H9 (cell line): ENCODE results near the gene MX1. TPM values are rescaled to one million over a fixed set of nuclear protein-coding genes. Genes with fewer than 3 reads are reported as not detected.
A peak's percentile ranks its signal among the peaks of the same experiment; 100 is the strongest.

Source experiments
- DNase-seq: peaks from one replicate; pipeline ENCODE4 v3.0.0-alpha.2; 2017
- H2AFZ ChIP-seq: one replicate; pipeline ENCODE4 v1.6.1; 2013; ENCODE audit warnings: mild to moderate bottlenecking, low read length, control low read depth, moderate library complexity
- H2AK5ac ChIP-seq: 2 replicates; pipeline ENCODE4 v1.6.1; 2013; ENCODE audit warnings: low read length, control low read depth, mixed read lengths; ENCODE audit not compliant: insufficient read length
- H2BK120ac ChIP-seq: one replicate; pipeline ENCODE4 v1.6.1; 2013; ENCODE audit warnings: low read depth, mild to moderate bottlenecking, low read length, control low read depth, inconsistent platforms; ENCODE audit not compliant: poor library complexity, severe bottlenecking
- H2BK12ac ChIP-seq: 2 replicates; pipeline ENCODE4 v1.6.1; 2013; ENCODE audit warnings: low read length, control low read depth, mixed read lengths, low read depth; ENCODE audit not compliant: insufficient read length
- H2BK15ac ChIP-seq: 2 replicates; pipeline ENCODE4 v1.6.1; 2013; ENCODE audit warnings: low read depth, low read length, control low read depth
- H2BK20ac ChIP-seq: one replicate; pipeline ENCODE4 v1.6.1; 2013; ENCODE audit warnings: low read depth, mild to moderate bottlenecking, low read length, control low read depth, inconsistent platforms; ENCODE audit not compliant: poor library complexity, severe bottlenecking
- H2BK5ac ChIP-seq: 2 replicates; pipeline ENCODE4 v1.6.1; 2013; ENCODE audit warnings: low read length, control low read depth, mixed read lengths; ENCODE audit not compliant: insufficient read length
- H3K14ac ChIP-seq: 2 replicates; pipeline ENCODE4 v1.6.1; 2013; ENCODE audit warnings: low read length, control low read depth; ENCODE audit not compliant: insufficient read depth
- H3K18ac ChIP-seq: 2 replicates; pipeline ENCODE4 v1.6.1; 2013; ENCODE audit warnings: low read depth, mild to moderate bottlenecking, mixed read lengths, low read length, control low read depth; ENCODE audit not compliant: insufficient read length
- H3K23ac ChIP-seq: 2 replicates; pipeline ENCODE4 v1.6.1; 2013; ENCODE audit warnings: low read length, control low read depth, mixed read lengths, low read depth; ENCODE audit not compliant: insufficient read length
- H3K23me2 ChIP-seq: 2 replicates; pipeline ENCODE4 v1.6.1; 2013; ENCODE audit warnings: low read depth, mild to moderate bottlenecking, mixed read lengths, low read length, control low read depth; ENCODE audit not compliant: insufficient read length, poor library complexity, severe bottlenecking
- H3K27ac ChIP-seq: 2 replicates; pipeline ENCODE4 v1.5.1; 2013; ENCODE audit warnings: low read length, control low read depth, mixed read lengths, low read depth; ENCODE audit not compliant: insufficient read length
- H3K27me3 ChIP-seq: 2 replicates; pipeline ENCODE4 v1.6.1; 2013; ENCODE audit warnings: low read length, control low read depth, inconsistent platforms; ENCODE audit not compliant: insufficient read depth
- H3K4ac ChIP-seq: 2 replicates; pipeline ENCODE4 v1.6.1; 2013; ENCODE audit warnings: low read depth, mild to moderate bottlenecking, control low read depth, inconsistent platforms, low read length, moderate library complexity
- H3K4me1 ChIP-seq: 2 replicates; pipeline ENCODE4 v1.6.1; 2013; ENCODE audit warnings: low read length, control low read depth, inconsistent platforms; ENCODE audit not compliant: insufficient read depth
- H3K4me2 ChIP-seq: 2 replicates; pipeline ENCODE4 v1.6.1; 2013; ENCODE audit warnings: low read length, control low read depth, mixed read lengths; ENCODE audit not compliant: insufficient read length, insufficient read depth
- H3K56ac ChIP-seq: 2 replicates; pipeline ENCODE4 v1.6.1; 2013; ENCODE audit warnings: low read depth, mild to moderate bottlenecking, mixed read lengths, low read length, control low read depth; ENCODE audit not compliant: insufficient read length
- H3K79me1 ChIP-seq: 2 replicates; pipeline ENCODE4 v1.6.1; 2013; ENCODE audit warnings: low read depth, mild to moderate bottlenecking, moderate library complexity, low read length, control low read depth, inconsistent platforms; ENCODE audit not compliant: insufficient read depth, poor library complexity, severe bottlenecking
- H3K79me2 ChIP-seq: 2 replicates; pipeline ENCODE4 v1.6.1; 2013; ENCODE audit warnings: low read length, control low read depth, inconsistent platforms; ENCODE audit not compliant: insufficient read depth
- H3K9ac ChIP-seq: 2 replicates; pipeline ENCODE4 v1.6.1; 2013; ENCODE audit warnings: low read length, control low read depth, mixed read lengths; ENCODE audit not compliant: insufficient read length; ENCODE audit errors: extremely low read depth
- H3K9me3 ChIP-seq: one replicate; pipeline ENCODE4 v1.6.1; 2013; ENCODE audit warnings: low read depth, low read length, inconsistent platforms; ENCODE audit not compliant: control insufficient read depth
- H3T11ph ChIP-seq: one replicate; pipeline ENCODE4 v1.6.1; 2013; ENCODE audit warnings: mild to moderate bottlenecking, low read length, control low read depth, inconsistent platforms
- H4K20me1 ChIP-seq: one replicate; pipeline ENCODE4 v1.6.1; 2013; ENCODE audit not compliant: control insufficient read depth, insufficient read length, insufficient read depth
- H4K5ac ChIP-seq: 2 replicates; pipeline ENCODE4 v1.6.1; 2013; ENCODE audit warnings: low read depth, mild to moderate bottlenecking, mixed read lengths, low read length, control low read depth; ENCODE audit not compliant: insufficient read length
- H4K8ac ChIP-seq: replicated peaks from 2 replicates; pipeline ENCODE4 v1.6.1; 2013; ENCODE audit warnings: low read length, control low read depth, mixed read lengths, low read depth; ENCODE audit not compliant: insufficient read length
- H4K91ac ChIP-seq: 2 replicates; pipeline ENCODE4 v1.6.1; 2013; ENCODE audit warnings: low read depth, mild to moderate bottlenecking, moderate library complexity, mixed read lengths, low read length, control low read depth; ENCODE audit not compliant: insufficient read length
- H3K27ac Mint-ChIP-seq, 3 experiments: 2 replicates in 2 of 3; 3 replicates in 1 of 3; pipeline ENCODE4 v1.8.0; 2020 to 2021; ENCODE audit warnings: mixed read lengths in 3 of 3, mild to moderate bottlenecking in 1 of 3, moderate library complexity in 1 of 3
- H3K27me3 Mint-ChIP-seq: 2 replicates; pipeline ENCODE4 v1.8.0; 2021; ENCODE audit warnings: low read depth, mild to moderate bottlenecking, moderate library complexity, mixed read lengths
- H3K36me3 Mint-ChIP-seq, 3 experiments: 2 replicates in 2 of 3; 3 replicates in 1 of 3; pipeline ENCODE4 v1.8.0; 2020 to 2021; ENCODE audit warnings: low read depth in 3 of 3, mixed read lengths in 3 of 3; ENCODE audit not compliant: insufficient read depth in 1 of 3
- H3K4me1 Mint-ChIP-seq, 2 experiments: 2 replicates each; pipeline ENCODE4 v1.8.0; 2020; ENCODE audit warnings: mixed read lengths in 2 of 2
- H3K4me3 Mint-ChIP-seq, 2 experiments: 2 replicates in 1 of 2; 3 replicates in 1 of 2; pipeline ENCODE4 v1.8.0; 2020 to 2021; ENCODE audit warnings: mild to moderate bottlenecking in 2 of 2, mixed read lengths in 2 of 2, moderate library complexity in 1 of 2
- H3K9me3 Mint-ChIP-seq, 2 experiments: 2 replicates in 1 of 2; 3 replicates in 1 of 2; pipeline ENCODE4 v1.8.0; 2020; ENCODE audit warnings: mild to moderate bottlenecking in 2 of 2, mixed read lengths in 2 of 2, moderate library complexity in 1 of 2
- WGBS: extraction: QIAGEN DNeasy Blood & Tissue Kit; methylation state at CpG from one replicate; pipeline ENCODE4 v1.1.7; 2013; ENCODE audit warnings: missing lambda C conversion rate, low lambda C conversion rate, mixed read lengths; ENCODE audit not compliant: insufficient read length; ENCODE audit errors: extremely low coverage; 5-methylcytosine and 5-hydroxymethylcytosine counted together
- total RNA-seq: library from RNA; stranded (reverse); gene quantifications from 2 replicates; pipeline ENCODE4 v1.2.1, GENCODE V29; 2021
- TF ChIP-seq, protein P1 (sequence below): fragments of 200-600 bp; sonication (generic); conservative IDR thresholded peaks from 3 replicates; pipeline ENCODE4 v1.8.0; 2021; ENCODE audit warnings: antibody characterized with exemption, mild to moderate bottlenecking

MX1 gene
- total RNA-seq, 1 experiment from 2014 or later: 6.3 TPM

DNA sequence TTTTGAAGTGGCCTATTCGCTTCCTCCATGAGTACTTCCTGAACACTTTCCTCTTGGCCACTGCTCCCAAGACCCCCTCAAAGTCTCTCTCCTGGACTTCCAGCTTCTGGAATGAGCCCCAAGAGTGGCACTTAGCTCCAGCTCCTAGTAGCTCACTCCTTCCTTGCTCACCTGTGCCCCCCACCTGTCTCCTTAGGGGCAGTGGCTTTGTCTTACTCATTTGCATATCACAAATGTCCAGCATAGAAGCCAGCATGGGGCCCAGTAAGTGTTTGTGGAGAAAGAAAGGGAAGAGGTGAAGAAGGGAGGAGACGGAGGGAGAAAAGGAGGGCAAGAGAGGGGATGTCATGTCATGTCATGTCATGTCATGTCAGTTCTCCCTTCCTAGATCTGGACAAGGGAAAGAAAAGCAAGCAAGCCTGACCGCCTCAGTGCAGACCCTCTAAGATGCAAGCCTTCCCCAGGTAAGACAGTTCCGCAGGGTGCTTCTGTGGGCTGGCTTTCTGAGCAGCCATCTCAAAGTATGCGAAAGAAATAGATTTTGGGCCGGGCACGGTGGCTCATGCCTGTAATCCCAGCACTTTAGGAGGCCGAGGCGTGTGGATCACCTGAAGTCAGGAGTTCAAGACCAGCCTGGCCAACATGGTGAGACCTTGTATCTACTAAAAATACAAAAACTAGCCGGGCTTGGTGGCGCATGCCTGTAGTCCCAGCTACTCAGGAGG is 6.9 kb upstream of the MX1 start:
- Histone ChIP-seq H3K4ac (no peak overlapping the region), H3K4me2 (no peak overlapping the region), H2AK5ac (no peak overlapping the region), H3K18ac (no peak overlapping the region), H3K79me1 (no peaks in the 10 kb centered on the region), H3K79me2 (no peaks in the 10 kb centered on the region), H3K27me3 (no peaks in the 10 kb centered on the region), H3K56ac (no peak overlapping the region), H3K14ac (no peak overlapping the region), H4K91ac (no peak overlapping the region), H2AFZ (no peak overlapping the region), H3K27ac (no peak overlapping the region), H3K23ac (no peak overlapping the region), H2BK5ac (no peak overlapping the region), H3K9ac (no peak overlapping the region), H2BK120ac (no peak overlapping the region), H2BK12ac (no peak overlapping the region), H3K4me1 (peaks cover 4% of the 10 kb centered on the region; the same call in 1 of the 2 replicates), H4K5ac (no peak overlapping the region), H2BK20ac (no peak overlapping the region), H4K20me1 (no peaks in the 10 kb centered on the region), H2BK15ac (no peak overlapping the region), H4K8ac (no peak overlapping the region), H3T11ph (no peak overlapping the region), H3K9me3 (no peaks in the 10 kb centered on the region), H3K23me2 (no peaks in the 10 kb centered on the region)
- Mint-ChIP-seq H3K27me3 (peaks cover 11% of the 10 kb centered on the region), H3K4me3 (peak overlapping the region; percentile 5 to 64; a peak in 4 of 5 replicates), H3K36me3 (peaks cover 0 to 13% (median 5%) of the 10 kb centered on the region in 3 experiments; a peak in 6 of 7 replicates), H3K27ac (no peak overlapping the region; a peak in 1 of 7 replicates), H3K4me1 (peaks cover 31 to 36% of the 10 kb centered on the region in 2 experiments), H3K9me3 (peaks cover 6 to 12% of the 10 kb centered on the region in 2 experiments)
- TF ChIP-seq, protein P1, sequence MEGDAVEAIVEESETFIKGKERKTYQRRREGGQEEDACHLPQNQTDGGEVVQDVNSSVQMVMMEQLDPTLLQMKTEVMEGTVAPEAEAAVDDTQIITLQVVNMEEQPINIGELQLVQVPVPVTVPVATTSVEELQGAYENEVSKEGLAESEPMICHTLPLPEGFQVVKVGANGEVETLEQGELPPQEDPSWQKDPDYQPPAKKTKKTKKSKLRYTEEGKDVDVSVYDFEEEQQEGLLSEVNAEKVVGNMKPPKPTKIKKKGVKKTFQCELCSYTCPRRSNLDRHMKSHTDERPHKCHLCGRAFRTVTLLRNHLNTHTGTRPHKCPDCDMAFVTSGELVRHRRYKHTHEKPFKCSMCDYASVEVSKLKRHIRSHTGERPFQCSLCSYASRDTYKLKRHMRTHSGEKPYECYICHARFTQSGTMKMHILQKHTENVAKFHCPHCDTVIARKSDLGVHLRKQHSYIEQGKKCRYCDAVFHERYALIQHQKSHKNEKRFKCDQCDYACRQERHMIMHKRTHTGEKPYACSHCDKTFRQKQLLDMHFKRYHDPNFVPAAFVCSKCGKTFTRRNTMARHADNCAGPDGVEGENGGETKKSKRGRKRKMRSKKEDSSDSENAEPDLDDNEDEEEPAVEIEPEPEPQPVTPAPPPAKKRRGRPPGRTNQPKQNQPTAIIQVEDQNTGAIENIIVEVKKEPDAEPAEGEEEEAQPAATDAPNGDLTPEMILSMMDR: no peak
- no peak for DNase-seq
- WGBS: no CpG with 5 or more reads among the region's 11 CpGs
